ENCODE measurements around the gene CNTN1. TPM values are rescaled to one million over a fixed set of nuclear protein-coding genes. Genes with fewer than 3 reads are reported as not detected.

CNTN1 gene
- total RNA-seq, 2 experiments from 2014 or later: not detected

- Mint-ChIP-seq H3K27me3 (no peaks in the 10 kb centered on the region), H3K36me3 (ENCODE audit: low read depth) (no peaks in the 10 kb centered on the region), H3K4me3 (no peak overlapping the region), H3K9me3 (peaks cover 7% of the 10 kb centered on the region), H3K4me1 (ENCODE audit: low read depth) (no peaks in the 10 kb centered on the region), H3K27ac (no peak overlapping the region)
- TF ChIP-seq, protein P1, sequence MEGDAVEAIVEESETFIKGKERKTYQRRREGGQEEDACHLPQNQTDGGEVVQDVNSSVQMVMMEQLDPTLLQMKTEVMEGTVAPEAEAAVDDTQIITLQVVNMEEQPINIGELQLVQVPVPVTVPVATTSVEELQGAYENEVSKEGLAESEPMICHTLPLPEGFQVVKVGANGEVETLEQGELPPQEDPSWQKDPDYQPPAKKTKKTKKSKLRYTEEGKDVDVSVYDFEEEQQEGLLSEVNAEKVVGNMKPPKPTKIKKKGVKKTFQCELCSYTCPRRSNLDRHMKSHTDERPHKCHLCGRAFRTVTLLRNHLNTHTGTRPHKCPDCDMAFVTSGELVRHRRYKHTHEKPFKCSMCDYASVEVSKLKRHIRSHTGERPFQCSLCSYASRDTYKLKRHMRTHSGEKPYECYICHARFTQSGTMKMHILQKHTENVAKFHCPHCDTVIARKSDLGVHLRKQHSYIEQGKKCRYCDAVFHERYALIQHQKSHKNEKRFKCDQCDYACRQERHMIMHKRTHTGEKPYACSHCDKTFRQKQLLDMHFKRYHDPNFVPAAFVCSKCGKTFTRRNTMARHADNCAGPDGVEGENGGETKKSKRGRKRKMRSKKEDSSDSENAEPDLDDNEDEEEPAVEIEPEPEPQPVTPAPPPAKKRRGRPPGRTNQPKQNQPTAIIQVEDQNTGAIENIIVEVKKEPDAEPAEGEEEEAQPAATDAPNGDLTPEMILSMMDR (IDR thresholded peaks at IDR 0.05): no peak
- intact Hi-C loops (cut with DNase I, micrococcal nuclease): no loop called here
- Histone ChIP-seq H3K27ac (ENCODE audit: low read depth in 1 of 2, low read length in 2 of 2) (no peak overlapping the region), H3K4me1 (ENCODE audit: insufficient read depth, low read length) (no peaks in the 10 kb centered on the region), H3K27me3 (ENCODE audit: control insufficient read depth in 1 of 2, insufficient read depth in 2 of 2, low read length in 2 of 2) (no peaks in the 10 kb centered on the region), H3K4me3 (ENCODE audit: low read length) (no peak overlapping the region), H3K9me3 (ENCODE audit: control insufficient read depth in 1 of 2, insufficient read depth in 1 of 2, low read length in 2 of 2) (no peaks in the 10 kb centered on the region), H3K36me3 (ENCODE audit: insufficient read depth, low read length) (no peaks in the 10 kb centered on the region)
- no peak for DNase-seq
- ChIA-PET POLR2A (no interaction called here), CTCF (no interaction called here)
- no peak for ATAC-seq (ENCODE audit: poor library complexity)
Measured at GRCh38 chr12:40988824-40989223, 296.6 kb downstream of the CNTN1 start.

- Mint-ChIP-seq H3K4me1 (ENCODE audit: low read depth) (no peaks in the 10 kb centered on the region), H3K4me3 (no peak overlapping the region), H3K27me3 (no peaks in the 10 kb centered on the region), H3K36me3 (ENCODE audit: low read depth) (no peaks in the 10 kb centered on the region), H3K9me3 (peaks cover 7% of the 10 kb centered on the region), H3K27ac (no peak overlapping the region)
- intact Hi-C loops (cut with DNase I, micrococcal nuclease): no loop called here
- H3K4me1 ChIP-seq (ENCODE audit: insufficient read depth, low read length): no peaks in the 10 kb centered on the region
- H3K27ac ChIP-seq (ENCODE audit: low read depth in 1 of 2, low read length in 2 of 2): no peak overlapping the region
- H3K27me3 ChIP-seq (ENCODE audit: control insufficient read depth in 1 of 2, insufficient read depth in 2 of 2, low read length in 2 of 2): no peaks in the 10 kb centered on the region
- no peaks in the 10 kb centered on the region for H3K36me3 ChIP-seq (ENCODE audit: insufficient read depth, low read length)
- CTCF ChIA-PET: no interaction called here
- DNase-seq: no peak
- ATAC-seq (ENCODE audit: poor library complexity): no peak
- no peaks in the 10 kb centered on the region for H3K9me3 ChIP-seq (ENCODE audit: control insufficient read depth in 1 of 2, insufficient read depth in 1 of 2, low read length in 2 of 2)
- POLR2A ChIA-PET: no interaction called here
- TF ChIP-seq, protein P1 (IDR thresholded peaks at IDR 0.05): no peak
- no peak overlapping the region for H3K4me3 ChIP-seq (ENCODE audit: low read length)
Measured at GRCh38 chr12:40989785-40990184, 297.5 kb downstream of the CNTN1 start.

DNA sequence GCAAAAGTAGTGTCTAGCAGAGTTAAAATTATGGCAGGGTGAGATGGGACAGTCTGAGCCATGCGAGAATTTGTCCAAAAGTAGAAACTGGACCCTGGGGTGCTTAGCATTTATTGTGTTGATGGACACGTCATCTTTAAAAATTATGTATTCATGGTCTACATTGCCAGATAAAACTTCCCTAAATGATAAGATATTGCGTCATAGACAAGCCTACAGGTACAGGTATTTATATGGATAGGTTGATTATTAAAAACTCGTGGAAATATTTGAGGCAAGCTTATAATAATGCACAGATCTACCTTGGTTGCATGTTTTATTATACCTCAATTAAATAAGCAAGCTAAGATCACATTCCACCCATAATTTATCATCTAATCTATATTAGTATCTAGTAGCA, 299.9 kb downstream of the CNTN1 start:
- ATAC-seq (ENCODE audit: poor library complexity) (no peak), DNase-seq (no peak)
- H3K27me3 ChIP-seq (ENCODE audit: control insufficient read depth in 1 of 2, insufficient read depth in 2 of 2, low read length in 2 of 2): no peaks in the 10 kb centered on the region
- ChIA-PET CTCF (no interaction called here), POLR2A (no interaction called here)
- no peaks in the 10 kb centered on the region for H3K36me3 Mint-ChIP-seq (ENCODE audit: low read depth)
- no peaks in the 10 kb centered on the region for H3K4me1 ChIP-seq (ENCODE audit: insufficient read depth, low read length)
- TF ChIP-seq, protein P1 (IDR thresholded peaks at IDR 0.05): no peak
- H3K4me3 ChIP-seq (ENCODE audit: low read length): no peak overlapping the region
- H3K9me3 ChIP-seq (ENCODE audit: control insufficient read depth in 1 of 2, insufficient read depth in 1 of 2, low read length in 2 of 2): no peaks in the 10 kb centered on the region
- H3K4me3 Mint-ChIP-seq: no peak overlapping the region
- H3K4me1 Mint-ChIP-seq (ENCODE audit: low read depth): no peaks in the 10 kb centered on the region
- H3K27me3 Mint-ChIP-seq: no peaks in the 10 kb centered on the region
- no peaks in the 10 kb centered on the region for H3K36me3 ChIP-seq (ENCODE audit: insufficient read depth, low read length)
- no peak overlapping the region for H3K27ac ChIP-seq (ENCODE audit: low read depth in 1 of 2, low read length in 2 of 2)
- H3K27ac Mint-ChIP-seq: no peak overlapping the region
- peaks cover 3% of the 10 kb centered on the region for H3K9me3 Mint-ChIP-seq
- intact Hi-C loops (cut with DNase I, micrococcal nuclease): no loop called here
